ENCODE measurements around the gene SGMS1. TPM values are rescaled to one million over a fixed set of nuclear protein-coding genes. Genes with fewer than 3 reads are reported as not detected.
"Not testable (repeated sequence)": the region's sequence is repeated elsewhere in the genome, so short reads cannot be mapped to it uniquely, and the experiment has no call there.

The SGMS1 gene
- total RNA-seq, 1 experiment from 2014 or later: 20.4 TPM

DNA sequence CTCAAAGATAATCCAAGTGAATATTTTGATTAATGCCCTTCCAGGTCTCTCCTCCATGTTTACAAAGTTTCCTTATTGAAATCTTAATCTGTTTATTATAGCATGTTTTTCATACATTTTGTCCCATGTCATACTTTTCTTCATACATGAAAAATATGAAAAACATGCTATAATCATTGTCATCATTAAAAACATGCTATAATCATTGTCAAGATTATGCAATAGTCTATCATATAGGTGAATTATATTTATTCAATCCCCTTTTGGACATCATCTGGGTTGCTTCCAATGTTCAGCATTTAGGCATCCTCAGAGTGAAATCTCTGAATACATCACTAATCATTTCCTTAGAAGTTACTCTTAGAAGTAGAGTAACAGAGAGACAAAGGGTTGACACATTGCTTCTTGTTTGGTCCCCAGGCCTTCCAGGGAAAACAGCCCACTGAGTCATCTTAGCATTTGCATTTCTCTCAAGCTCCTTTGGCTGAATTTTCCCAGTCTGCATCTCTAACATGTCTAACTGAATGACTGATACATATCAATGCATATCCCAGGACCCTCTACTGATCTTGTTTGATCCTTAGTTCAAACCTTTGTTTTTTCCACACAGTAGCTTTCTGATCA is 87.0 kb downstream of the SGMS1 start:
- no peaks in the 10 kb centered on the region for H3K27me3 Mint-ChIP-seq (ENCODE audit: low read depth)
- peak overlapping the region in 1 of 3 experiments; percentile 31; a peak in 1 of 7 replicates for H3K27ac Mint-ChIP-seq
- Histone ChIP-seq H3K56ac (ENCODE audit: insufficient read length, low read depth, low read length) (no peak overlapping the region), H2BK120ac (ENCODE audit: low read depth, low read length, poor library complexity, severe bottlenecking) (no peak overlapping the region), H4K5ac (ENCODE audit: insufficient read length, low read depth, low read length) (no peak overlapping the region), H2AK5ac (ENCODE audit: insufficient read length, low read length) (no peak overlapping the region), H3K4ac (ENCODE audit: low read depth, low read length) (no peak overlapping the region), H2AFZ (ENCODE audit: low read length) (no peak overlapping the region), H2BK20ac (ENCODE audit: low read depth, low read length, poor library complexity, severe bottlenecking) (no peak overlapping the region), H4K20me1 (ENCODE audit: control insufficient read depth, insufficient read depth, insufficient read length) (no peaks in the 10 kb centered on the region), H3K9ac (ENCODE audit: extremely low read depth, insufficient read length, low read length) (no peak overlapping the region), H3K27ac (ENCODE audit: insufficient read length, low read depth, low read length) (no peak overlapping the region), H2BK12ac (ENCODE audit: insufficient read length, low read depth, low read length) (no peak overlapping the region), H3K79me1 (ENCODE audit: insufficient read depth, low read depth, low read length, poor library complexity, severe bottlenecking) (no peaks in the 10 kb centered on the region), H3K23me2 (ENCODE audit: insufficient read length, low read depth, low read length, poor library complexity, severe bottlenecking) (no peaks in the 10 kb centered on the region), H3K18ac (ENCODE audit: insufficient read length, low read depth, low read length) (no peak overlapping the region), H2BK5ac (ENCODE audit: insufficient read length, low read length) (no peak overlapping the region), H3K9me3 (ENCODE audit: control insufficient read depth, low read depth, low read length) (no peaks in the 10 kb centered on the region), H2BK15ac (ENCODE audit: low read depth, low read length) (no peak overlapping the region), H4K91ac (ENCODE audit: insufficient read length, low read depth, low read length) (no peak overlapping the region), H3K23ac (ENCODE audit: insufficient read length, low read depth, low read length) (no peak overlapping the region), H4K8ac (replicated peaks; ENCODE audit: insufficient read length, low read depth, low read length) (no peak overlapping the region), H3K79me2 (ENCODE audit: insufficient read depth, low read length) (no peaks in the 10 kb centered on the region), H3K27me3 (ENCODE audit: insufficient read depth, low read length) (no peaks in the 10 kb centered on the region), H3K4me2 (ENCODE audit: insufficient read depth, insufficient read length, low read length) (no peak overlapping the region), H3K14ac (ENCODE audit: insufficient read depth, low read length) (no peak overlapping the region), H3K4me1 (ENCODE audit: insufficient read depth, low read length) (0 out of 2 replicates have a peak, but pooled peaks cover 2% of the 10 kb centered on the region), H3T11ph (ENCODE audit: low read length) (no peak overlapping the region)
- H3K4me1 Mint-ChIP-seq: peaks cover 6% of the 10 kb centered on the region in 2 experiments; a peak in 3 of 4 replicates
- H3K36me3 Mint-ChIP-seq (ENCODE audit: insufficient read depth in 1 of 3, low read depth in 3 of 3): no peaks in the 10 kb centered on the region
- H3K9me3 Mint-ChIP-seq: no peaks in the 10 kb centered on the region
- no peak overlapping the region for H3K4me3 Mint-ChIP-seq
- no peak for DNase-seq
- TF ChIP-seq, protein P1, sequence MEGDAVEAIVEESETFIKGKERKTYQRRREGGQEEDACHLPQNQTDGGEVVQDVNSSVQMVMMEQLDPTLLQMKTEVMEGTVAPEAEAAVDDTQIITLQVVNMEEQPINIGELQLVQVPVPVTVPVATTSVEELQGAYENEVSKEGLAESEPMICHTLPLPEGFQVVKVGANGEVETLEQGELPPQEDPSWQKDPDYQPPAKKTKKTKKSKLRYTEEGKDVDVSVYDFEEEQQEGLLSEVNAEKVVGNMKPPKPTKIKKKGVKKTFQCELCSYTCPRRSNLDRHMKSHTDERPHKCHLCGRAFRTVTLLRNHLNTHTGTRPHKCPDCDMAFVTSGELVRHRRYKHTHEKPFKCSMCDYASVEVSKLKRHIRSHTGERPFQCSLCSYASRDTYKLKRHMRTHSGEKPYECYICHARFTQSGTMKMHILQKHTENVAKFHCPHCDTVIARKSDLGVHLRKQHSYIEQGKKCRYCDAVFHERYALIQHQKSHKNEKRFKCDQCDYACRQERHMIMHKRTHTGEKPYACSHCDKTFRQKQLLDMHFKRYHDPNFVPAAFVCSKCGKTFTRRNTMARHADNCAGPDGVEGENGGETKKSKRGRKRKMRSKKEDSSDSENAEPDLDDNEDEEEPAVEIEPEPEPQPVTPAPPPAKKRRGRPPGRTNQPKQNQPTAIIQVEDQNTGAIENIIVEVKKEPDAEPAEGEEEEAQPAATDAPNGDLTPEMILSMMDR (conservative IDR thresholded peaks at IDR 0.05): no peak

DNA sequence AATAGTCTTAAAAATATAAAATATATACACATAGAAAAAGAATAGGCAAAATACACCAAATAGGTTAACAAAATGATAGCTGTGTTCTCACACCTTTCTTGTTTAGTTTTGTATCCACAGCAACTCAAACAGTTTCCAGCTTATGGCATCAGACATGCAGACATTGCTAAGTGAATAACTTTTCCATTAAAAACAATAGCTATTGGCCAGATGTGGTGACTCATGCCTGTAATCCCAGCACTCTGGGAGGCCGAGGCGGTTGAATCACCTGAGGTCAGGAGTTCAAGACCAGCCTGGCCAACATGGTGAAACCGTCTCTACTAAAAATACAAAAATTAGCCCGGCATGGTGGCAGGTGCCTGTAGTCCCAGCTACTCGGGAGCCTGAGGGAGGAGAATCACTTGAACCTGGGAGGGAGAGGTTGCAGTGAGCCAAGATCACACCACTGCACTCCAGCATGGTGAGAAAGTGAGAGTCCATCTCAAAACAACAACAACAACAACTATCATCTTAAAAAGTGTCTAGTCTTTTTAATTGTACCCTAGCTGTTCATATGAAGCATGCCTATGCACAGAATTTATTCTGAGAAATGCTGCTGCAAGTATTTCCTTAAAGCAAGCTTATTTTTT is 88.9 kb downstream of the SGMS1 start:
- H3K79me1 ChIP-seq (ENCODE audit: insufficient read depth, low read depth, low read length, poor library complexity, severe bottlenecking); H2BK5ac ChIP-seq (ENCODE audit: insufficient read length, low read length); H3K23me2 ChIP-seq (ENCODE audit: insufficient read length, low read depth, low read length, poor library complexity, severe bottlenecking); H3K9ac ChIP-seq (ENCODE audit: extremely low read depth, insufficient read length, low read length); H3K4me1 Mint-ChIP-seq; DNase-seq; H3K18ac ChIP-seq (ENCODE audit: insufficient read length, low read depth, low read length); H2BK20ac ChIP-seq (ENCODE audit: low read depth, low read length, poor library complexity, severe bottlenecking); H2AFZ ChIP-seq (ENCODE audit: low read length); H3K27ac ChIP-seq (ENCODE audit: insufficient read length, low read depth, low read length); H4K20me1 ChIP-seq (ENCODE audit: control insufficient read depth, insufficient read depth, insufficient read length); H3K4me1 ChIP-seq (ENCODE audit: insufficient read depth, low read length); H3K14ac ChIP-seq (ENCODE audit: insufficient read depth, low read length); H3K79me2 ChIP-seq (ENCODE audit: insufficient read depth, low read length); H3T11ph ChIP-seq (ENCODE audit: low read length); H3K27me3 Mint-ChIP-seq (ENCODE audit: low read depth); H3K23ac ChIP-seq (ENCODE audit: insufficient read length, low read depth, low read length); H4K5ac ChIP-seq (ENCODE audit: insufficient read length, low read depth, low read length); H3K4ac ChIP-seq (ENCODE audit: low read depth, low read length); H4K8ac ChIP-seq (replicated peaks; ENCODE audit: insufficient read length, low read depth, low read length); H4K91ac ChIP-seq (ENCODE audit: insufficient read length, low read depth, low read length); H3K4me2 ChIP-seq (ENCODE audit: insufficient read depth, insufficient read length, low read length); H3K36me3 Mint-ChIP-seq (ENCODE audit: insufficient read depth in 1 of 3, low read depth in 3 of 3); H2BK15ac ChIP-seq (ENCODE audit: low read depth, low read length); H2BK120ac ChIP-seq (ENCODE audit: low read depth, low read length, poor library complexity, severe bottlenecking); H3K27me3 ChIP-seq (ENCODE audit: insufficient read depth, low read length); H3K9me3 Mint-ChIP-seq; H3K27ac Mint-ChIP-seq; H3K9me3 ChIP-seq (ENCODE audit: control insufficient read depth, low read depth, low read length); H3K56ac ChIP-seq (ENCODE audit: insufficient read length, low read depth, low read length); H2AK5ac ChIP-seq (ENCODE audit: insufficient read length, low read length); H2BK12ac ChIP-seq (ENCODE audit: insufficient read length, low read depth, low read length); H3K4me3 Mint-ChIP-seq: not testable (repeated sequence)
- no CpG with 5 or more reads among the region's 5 CpGs for WGBS (ENCODE audit: extremely low coverage, insufficient read length, low lambda C conversion rate)
